ENCODE measurements around the gene SHANK1. TPM values are rescaled to one million over a fixed set of nuclear protein-coding genes. Genes with fewer than 3 reads are reported as not detected.

Gene SHANK1
- total RNA-seq, 1 donor from 2014 or later: 15.9 TPM

GRCh38 chr19:50658441-50659317, 60.9 kb downstream of the SHANK1 start:
- DNase-seq: peak; percentile 83

GRCh38 chr19:50657712-50658440, 61.7 kb downstream of the SHANK1 start:
- peak; percentile 100 for DNase-seq

GRCh38 chr19:50657222-50657669, 62.4 kb downstream of the SHANK1 start:
- DNase-seq: no peak

- DNase-seq: no peak
Observed at GRCh38 chr19:50654882-50655281, 64.7 kb downstream of the SHANK1 start.

DNA sequence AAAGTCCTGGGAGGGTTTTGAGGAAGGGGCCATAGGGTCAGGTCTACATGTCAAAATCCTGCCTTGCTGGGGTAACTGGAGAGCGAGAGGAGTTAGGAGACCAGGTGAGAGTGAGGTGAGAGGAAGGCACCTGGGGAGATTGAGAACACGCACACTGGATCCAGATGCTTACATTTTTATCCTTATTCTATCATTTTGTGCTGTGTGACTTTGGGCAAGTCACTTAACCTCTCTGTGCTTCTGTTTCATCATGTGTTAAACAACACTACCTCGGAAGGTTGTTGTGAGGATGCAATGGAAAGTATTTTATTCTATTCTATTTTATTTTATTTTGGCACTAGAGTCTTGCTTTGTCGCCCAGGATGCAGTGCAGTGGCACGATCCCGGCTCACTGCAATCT, 66.9 kb downstream of the SHANK1 start:
- DNase-seq: no peak

DNA sequence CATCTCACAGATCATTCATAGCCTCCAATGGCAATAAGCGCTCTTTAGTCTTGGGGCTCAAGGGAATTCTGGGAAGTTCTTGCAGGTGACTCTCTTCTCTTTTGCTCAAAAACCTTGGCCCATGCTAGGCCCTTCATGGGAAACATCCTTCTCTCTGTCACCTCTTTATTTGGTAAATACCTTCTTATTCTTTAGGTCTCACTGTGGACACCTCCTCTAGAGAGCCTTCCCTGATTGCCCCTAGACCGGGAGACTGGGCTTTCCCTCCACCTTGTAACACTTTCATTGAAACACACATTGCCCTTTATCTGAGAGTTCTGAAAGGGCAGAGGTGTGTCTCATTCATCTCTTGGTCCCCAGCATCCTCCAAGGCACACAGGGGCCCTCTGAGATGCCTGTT, 68.4 kb downstream of the SHANK1 start:
- no peak for DNase-seq

GRCh38 chr19:50649433-50650391, 69.9 kb downstream of the SHANK1 start, which contains the start of gene C19orf81:
C19orf81 (plus strand) TSS chr19:50649445; CDS start chr19:50649445, 0 bp downstream.
- no peak for DNase-seq

DNA sequence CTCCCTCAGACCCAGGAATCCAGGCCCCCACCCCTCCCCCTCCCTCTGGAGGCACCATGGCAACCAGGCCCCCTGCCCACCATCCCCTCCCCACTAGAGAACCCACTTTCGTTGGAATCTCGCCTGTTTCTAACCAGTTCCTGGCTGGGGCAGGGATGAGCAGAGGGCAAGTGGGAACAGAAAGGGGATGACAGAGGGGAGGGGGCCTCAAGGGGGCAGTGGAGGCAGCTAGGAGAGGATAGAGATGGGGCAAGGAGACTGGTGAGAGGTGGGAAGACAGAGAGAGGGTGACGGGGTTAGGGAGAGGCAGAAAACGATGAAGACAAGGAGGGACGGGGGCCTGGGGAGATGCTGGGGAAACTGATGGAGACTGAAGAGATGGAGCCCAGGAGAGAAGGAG, 70.9 kb downstream of the SHANK1 start:
- DNase-seq: no peak

DNA sequence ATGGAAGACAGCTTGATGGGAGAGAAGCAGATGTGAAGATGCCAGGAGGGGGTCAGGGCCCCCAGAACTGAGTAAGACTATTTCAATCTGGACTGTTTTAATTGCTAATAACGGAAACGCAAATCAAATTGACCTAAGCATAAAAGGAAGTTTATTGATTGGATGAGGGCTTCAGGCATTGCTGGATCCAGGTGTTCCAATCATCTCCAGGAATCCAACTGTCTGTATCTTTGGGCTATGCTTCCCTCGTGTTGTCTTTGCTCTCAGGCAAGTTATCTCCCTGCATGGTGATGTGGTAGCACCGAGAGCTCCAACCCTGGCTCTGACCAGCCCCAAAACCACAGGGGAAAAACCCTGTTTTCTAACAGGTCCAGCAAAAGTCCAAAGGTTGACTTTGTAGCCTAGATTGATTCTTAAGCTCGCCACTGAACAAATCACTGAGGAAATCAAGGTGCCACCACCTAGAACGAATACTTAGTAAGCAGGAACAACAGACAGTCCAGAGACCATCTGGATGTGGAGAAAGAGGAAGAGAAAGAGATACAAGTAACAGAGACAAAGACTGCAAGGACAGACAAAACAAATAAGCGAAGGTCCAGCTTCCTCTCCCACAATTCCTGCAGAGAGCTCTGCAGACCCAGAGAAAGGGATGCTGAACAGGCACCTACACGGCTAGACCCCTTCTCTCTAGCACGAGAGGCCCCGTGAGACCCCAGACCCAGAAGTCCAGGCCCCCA, 71.6 kb downstream of the SHANK1 start:
- DNase-seq: no peak

DNA sequence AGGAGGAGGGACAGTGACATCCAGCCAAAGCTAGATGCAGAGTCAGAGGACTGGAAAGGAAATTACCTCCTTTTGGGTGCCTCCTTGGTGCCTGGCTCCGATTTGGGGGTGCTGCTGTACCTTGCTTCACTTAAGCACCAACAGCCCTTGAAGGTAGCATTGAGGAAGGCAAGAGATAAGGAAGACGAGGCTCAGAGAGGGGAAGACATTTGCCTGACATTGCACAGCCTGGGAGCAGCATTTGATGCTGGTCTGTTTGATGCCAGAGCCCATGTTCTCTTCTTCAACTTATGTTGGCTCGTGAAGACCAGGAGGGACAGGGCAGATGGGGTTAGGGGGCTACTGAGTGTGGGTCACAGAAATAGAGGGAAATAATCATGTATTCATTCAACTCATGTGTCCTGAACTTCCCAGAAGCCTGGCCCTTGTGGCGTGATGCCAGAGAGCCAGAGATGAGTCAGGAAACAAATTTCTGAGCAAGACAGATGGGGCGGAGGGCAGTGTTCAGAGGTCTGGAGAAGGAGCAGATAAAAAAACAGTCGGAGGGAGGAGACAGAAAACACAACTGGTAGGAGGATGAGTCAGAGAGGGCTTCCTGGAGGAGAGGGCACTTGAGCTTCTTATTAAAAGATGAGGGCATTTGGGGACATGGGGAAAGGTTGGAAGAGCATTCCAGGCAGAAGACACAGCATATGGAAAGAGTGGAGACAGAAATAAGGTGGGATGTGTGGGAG, 73.4 kb downstream of the SHANK1 start:
- DNase-seq: no peak

GRCh38 chr19:50645107-50645506, 74.5 kb downstream of the SHANK1 start:
- no peak for DNase-seq

DNA sequence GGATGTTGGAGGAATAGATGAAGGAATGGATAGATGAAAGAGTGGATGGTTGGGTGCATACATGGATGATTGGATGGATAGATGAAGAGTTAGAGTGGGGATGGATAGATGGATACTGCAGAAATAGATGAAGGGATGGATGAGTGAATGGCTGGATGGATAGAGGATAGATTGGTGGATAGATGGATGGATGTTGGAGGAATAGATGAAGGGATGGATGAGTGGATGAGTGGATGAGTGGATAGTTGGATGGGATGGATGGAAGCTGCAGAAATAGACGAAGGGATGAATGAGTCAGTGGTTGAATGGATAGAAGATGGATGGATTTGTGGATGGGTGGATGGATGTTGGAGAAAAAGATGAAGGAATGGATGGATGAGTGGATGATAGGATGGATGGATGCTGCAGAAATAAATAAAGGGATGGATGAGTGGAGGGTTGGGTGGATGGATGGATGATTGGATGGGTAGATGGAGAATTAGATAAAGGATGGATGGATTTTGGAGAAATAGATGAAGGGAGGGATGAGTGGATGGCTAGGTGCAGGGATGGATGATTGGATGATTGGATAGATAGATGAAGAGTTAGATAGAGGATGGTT, 75.2 kb downstream of the SHANK1 start:
- DNase-seq: no peak

DNA sequence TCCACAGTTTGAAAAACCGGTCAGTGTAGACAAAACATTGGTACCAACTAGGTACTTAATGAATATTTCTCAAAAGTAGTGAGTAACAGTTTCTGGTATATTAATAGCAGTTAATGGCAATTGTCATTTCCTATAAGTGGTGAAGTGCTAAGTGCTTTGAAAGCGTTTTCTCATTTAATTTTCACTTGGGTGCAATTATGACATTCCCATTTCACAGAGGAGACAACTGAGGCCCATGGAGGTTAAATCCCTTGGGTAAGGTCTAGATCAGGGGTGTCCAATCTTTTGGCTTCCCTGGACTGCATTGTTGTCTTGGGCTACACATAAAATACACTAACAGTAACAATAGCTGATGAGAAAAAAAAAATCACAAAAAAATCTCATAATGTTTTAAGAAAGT, 79.2 kb downstream of the SHANK1 start:
- DNase-seq: no peak

GRCh38 chr19:50639121-50640112, 80.2 kb downstream of the SHANK1 start, which contains the start of gene SYT3:
SYT3 (minus strand) TSS chr19:50639881; CDS start chr19:50637411, 2,470 bp downstream.
- DNase-seq: peak; percentile 62

DNA sequence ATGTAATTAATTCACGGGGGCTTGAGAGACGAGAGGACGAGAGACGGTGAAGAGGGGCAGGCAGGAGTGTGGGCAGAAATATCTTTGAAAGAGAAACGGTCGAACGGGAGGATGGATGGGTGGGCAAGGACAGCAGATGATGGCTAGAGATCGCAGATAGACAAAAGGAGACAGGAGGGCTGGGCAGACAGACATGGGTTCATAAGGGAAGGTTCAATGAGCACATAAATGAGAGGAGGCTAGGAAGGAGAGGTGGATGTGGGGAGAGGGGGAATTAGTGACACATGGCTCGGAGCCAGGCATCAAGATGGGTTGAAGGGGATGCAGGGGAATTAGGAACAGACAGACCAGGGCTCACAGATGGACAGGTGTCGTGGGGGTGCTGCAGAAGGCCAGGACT, 81.0 kb downstream of the SHANK1 start:
- DNase-seq: no peak

- no peak for DNase-seq
Observed at GRCh38 chr19:50636317-50637085, 83.1 kb downstream of the SHANK1 start.

DNA sequence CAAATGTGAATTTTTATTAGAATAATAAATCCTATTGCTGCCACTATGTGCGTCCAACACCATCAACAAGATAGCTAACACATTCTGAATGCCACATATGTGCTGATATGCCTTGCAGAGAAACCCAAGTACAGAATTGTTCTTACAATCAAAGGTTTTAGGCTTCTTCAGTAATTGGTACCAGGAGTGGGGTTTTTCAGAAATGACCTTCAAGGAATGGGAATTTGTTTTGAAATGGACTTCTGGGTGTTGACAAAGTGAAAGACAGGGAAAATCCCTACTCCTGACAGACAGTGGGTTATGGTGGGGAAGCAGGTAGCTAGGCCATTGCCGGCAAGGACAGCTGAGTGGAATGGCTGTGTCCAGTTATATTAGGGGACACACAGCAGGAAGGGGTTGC, 85.6 kb downstream of the SHANK1 start:
- no peak for DNase-seq

GRCh38 chr19:50633359-50633758, 86.2 kb downstream of the SHANK1 start:
- DNase-seq: no peak

Data from occipital lobe (tissue), 2 donors.